Measurements from ENCODE around the gene TDRD12. TPM values are rescaled to one million over a fixed set of nuclear protein-coding genes. Genes with fewer than 3 reads are reported as not detected.
"Not testable (repeated sequence)": the region's sequence is repeated elsewhere in the genome, so short reads cannot be mapped to it uniquely, and the experiment has no call there.

The TDRD12 gene
- polyA plus RNA-seq, 3 donors: 0.88 to 4.0 (median 1.7) TPM

DNA sequence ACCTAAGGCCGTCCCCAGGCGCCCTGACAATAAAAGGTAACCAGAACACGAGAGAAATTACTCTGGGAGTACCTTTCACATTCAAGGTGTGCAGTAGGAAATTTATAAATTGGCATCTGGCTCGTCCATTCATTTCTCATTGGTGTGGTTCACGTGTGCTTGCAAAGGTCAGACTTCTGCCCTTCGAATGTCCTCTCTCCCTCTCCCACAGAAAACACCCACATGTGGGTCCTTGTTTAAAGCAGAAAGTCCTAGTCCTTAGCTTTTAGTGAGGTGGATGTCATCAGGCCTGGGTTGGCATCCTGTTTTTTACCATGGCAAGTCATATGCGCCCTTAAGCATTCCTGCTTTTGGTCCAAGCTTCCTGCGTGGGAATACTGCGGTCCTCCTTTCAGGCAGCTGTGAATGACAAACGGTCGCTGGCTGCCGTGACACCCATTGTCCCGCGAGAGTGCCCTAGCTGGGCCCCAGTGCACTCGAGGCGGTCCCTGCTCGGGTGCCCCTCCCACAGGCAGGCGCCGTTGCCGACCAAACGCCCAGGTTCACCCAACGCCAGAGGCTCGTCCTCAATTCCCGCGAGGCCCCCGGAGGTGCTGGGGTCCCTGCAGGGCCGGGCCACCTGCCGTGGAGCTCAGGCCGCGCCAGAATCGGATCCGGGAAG is 28.1 kb upstream of the TDRD12 start, which contains the start of gene NUDT19:
Gene NUDT19 (plus strand): TSS at position 531 of the 661 bp plus-strand sequence. CDS start 140 bp downstream, outside the sequence.
- peak in 8 of 11 donors; percentile 70 to 82 (median 74) for DNase-seq (ENCODE audit: extremely low read depth in 1 of 11, low read depth in 9 of 11, low spot score in 4 of 11)

DNA sequence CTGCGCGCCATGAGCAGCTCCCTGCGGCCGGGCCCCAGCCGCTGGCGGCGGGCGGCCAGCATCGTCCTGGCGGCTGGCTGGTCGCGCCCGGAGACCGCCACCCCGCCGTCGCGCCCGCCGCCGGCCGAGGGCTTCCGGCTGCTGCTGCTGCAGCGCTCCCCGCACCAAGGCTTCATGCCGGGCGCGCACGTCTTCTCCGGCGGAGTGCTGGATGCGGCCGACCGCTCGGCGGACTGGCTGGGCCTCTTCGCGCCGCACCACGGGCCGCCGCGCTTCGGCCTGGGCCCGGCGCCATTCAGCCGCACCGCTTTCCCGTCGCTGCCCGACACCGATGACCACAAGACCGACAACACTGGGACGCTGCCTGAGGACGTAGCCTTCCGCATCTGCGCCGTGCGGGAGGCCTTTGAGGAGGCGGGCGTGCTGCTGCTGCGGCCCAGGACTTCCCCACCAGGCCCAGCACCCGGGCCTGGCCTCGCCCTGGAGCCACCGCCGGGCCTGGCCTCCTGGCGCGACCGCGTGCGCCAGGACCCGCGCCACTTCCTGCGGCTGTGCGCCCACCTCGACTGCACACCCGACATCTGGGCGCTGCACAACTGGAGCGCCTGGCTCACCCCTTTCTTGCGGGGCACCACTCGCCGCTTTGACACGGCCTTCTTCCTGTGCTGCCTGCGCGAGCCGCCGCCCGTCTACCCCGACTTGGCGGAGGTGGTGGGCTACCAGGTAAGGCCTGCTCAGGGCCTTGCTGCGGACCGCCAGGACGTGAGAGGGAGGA is 27.4 kb upstream of the TDRD12 start:
- peak in 2 of 11 donors; percentile 54 to 58 for DNase-seq (ENCODE audit: extremely low read depth in 1 of 11, low read depth in 9 of 11, low spot score in 4 of 11)

DNA sequence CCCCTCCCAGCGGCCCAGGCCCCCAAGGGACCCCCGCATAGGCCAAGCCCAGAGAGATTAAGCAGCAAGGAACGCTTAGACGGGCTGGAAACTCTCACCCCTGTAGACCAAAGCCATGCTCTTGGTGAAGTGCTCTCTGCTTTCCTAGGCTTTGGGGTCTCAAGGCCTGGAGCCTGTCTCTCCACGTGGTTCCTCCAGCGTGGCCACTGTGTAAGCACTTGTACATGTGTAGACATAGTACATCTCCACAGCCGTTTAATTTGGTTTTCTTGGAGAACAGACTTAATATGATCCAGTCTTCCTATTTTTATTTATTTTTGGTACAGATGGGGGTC is 26.9 kb upstream of the TDRD12 start:
- no peak for DNase-seq (ENCODE audit: extremely low read depth in 1 of 11, low read depth in 9 of 11, low spot score in 4 of 11)

DNA sequence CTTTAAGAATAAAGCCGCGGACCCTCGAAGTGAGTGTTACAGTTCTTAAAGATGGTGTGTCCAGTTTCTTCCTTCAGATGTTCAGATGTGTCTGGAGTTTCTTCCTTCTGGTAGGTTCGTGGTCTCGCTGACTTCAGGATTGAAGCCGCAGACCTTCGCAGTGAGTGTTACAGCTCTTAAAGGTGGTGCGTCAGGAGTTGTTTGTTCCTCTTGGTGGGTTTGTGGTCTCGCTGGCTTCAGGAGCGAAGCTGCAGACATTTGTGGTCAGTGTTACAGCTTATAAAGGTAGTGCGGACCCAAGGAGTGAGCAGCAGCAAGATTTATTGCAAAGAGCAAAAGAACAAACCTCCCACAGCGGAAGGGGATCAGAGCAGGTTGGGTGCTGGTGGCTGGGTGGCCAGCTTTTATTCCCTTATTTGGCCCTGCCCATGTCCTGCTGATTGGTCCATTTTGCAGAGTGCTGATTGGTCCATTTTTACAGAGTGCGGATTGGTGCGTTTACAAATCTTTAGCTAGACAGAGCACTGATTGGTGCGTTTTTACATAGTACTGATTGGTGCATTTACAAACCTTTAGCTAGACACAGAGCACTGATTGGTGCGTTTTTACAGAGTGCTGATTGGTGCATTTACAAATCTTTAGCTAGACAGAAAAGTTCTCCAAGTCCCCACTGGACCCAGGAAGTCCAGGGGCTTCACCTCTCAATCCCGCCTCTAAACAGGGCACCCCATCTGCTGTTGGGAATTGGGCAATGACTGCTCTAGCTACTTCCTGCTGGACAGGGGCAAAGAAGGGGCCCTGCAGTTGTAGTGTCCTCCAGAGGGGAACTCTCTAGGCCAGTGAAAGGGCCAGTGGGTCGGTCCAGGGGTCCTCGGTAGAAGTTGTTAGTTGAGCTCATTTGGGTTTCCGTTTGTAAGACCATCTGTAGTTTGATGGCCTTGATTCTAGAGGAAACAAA is 26.1 kb upstream of the TDRD12 start:
- DNase-seq (ENCODE audit: extremely low read depth in 1 of 11, low read depth in 9 of 11, low spot score in 4 of 11): not testable (repeated sequence)

DNA sequence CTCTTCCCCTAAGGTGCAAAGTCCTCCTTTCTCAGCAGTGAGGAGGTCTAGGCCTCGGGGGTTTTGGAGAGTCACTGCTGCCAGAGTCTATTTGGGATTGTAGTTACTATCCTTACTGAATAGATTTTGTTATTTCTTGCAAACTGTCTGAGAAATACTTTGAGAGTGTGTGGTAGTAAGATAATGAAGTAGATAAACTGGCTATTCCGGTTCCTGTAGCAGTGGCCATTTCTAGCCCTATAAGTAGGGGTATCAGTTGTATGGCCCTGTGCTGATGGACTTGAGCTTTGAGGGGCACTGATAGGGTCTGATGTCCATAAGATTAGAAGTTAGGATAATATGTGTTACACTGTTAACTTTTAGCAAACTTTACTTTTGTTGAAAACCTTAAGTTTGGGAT is 25.3 kb upstream of the TDRD12 start:
- not testable (repeated sequence) for DNase-seq (ENCODE audit: extremely low read depth in 1 of 11, low read depth in 9 of 11, low spot score in 4 of 11)

DNA sequence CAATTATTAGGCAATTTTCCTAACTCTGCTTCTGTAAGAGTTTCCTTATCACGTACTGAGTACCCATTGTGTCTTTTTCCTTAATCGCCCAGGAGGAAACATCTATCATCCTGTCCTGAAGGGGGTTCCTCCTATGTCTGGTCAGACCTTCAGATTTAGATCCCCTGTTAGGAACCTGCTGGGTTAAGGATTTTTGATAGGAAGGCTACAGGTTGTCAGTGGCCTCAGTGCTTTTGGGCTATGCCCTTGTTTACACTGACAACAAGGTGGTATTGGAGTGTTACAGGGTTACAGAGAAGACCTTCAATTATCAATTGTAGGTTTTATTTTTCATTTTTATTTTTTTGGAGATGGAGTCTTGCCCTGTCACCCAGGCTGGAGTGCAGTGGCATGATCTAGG is 24.7 kb upstream of the TDRD12 start:
- DNase-seq (ENCODE audit: extremely low read depth in 1 of 11, low read depth in 9 of 11, low spot score in 4 of 11): not testable (repeated sequence)

DNA sequence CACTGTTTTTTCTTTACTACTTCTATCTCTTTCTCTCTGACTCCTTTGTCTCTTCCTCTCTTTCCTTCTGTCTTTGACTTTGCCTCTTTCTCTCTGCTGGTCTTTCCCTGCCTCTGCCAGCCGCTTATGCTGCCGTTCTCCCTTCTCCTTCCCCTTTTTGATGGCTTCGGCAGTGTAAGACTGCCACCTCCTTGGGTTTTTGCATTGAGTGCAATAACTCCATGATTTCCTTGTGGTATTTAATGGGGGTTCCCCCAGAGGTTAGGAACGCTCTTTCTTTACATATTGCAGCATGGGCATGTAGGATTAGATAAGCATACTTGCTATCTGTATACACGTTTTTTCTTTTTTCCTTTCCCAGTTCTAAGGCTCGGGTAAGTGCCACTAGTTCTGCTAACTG is 24.1 kb upstream of the TDRD12 start:
- DNase-seq (ENCODE audit: extremely low read depth in 1 of 11, low read depth in 9 of 11, low spot score in 4 of 11): not testable (repeated sequence)

DNA sequence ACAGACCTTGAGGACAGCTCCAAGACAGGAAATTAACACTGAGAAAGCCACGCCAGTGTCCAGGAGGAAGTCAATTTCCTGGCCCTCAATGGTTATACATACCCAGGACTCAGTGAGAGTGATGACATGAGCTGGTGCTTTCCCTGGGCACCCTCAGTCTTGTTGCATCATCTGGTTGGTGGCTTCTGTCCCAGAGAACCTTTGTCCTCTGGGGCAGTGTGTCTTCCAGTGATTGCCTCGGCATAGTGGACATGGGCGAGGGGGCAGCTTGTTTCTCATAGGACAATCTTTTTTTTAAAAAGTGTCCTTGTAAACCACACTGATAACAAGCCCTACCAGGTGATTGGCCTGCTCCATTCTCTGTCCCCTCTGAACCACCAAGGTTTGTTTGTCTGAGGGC is 22.8 kb upstream of the TDRD12 start:
- not testable (repeated sequence) for DNase-seq (ENCODE audit: extremely low read depth in 1 of 11, low read depth in 9 of 11, low spot score in 4 of 11)

DNA sequence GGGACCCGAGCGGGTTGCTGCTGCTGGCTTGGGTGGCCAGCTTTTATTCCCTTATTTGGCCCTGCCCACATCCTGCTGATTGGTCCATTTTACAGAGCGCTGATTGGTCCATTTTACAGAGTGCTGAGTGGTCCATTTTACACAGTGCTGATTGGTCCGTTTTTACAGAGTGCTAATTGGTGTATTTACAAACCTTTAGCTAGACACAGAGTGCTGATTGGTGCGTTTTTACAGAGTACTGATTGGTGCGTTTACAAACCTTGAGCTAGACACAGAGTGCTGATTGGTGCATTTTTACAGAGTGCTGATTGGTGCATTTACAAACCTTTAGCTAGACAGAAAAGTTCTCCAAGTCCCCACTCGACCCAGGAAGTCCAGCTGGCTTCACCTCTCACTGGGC is 19.4 kb upstream of the TDRD12 start:
- not testable (repeated sequence) for DNase-seq (ENCODE audit: extremely low read depth in 1 of 11, low read depth in 9 of 11, low spot score in 4 of 11)

DNA sequence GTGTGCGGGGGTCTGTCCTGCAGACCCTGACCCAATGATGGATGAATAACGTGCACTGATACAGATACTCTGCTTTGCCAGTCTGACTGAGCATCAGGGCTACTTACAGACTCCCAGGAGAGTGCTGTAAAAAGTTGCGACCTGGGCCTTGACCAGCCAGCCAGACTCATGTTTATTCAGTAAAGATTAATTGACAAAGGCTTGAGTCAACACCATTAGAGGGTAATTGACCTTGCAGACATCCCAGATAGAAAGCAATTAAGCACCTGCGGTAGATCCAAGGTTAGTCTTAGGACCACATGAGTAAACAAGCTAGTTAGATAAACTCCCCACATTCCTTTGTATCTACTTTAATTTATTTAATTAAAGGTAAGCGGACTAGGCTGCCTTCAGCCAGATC is 17.6 kb upstream of the TDRD12 start:
- DNase-seq (ENCODE audit: extremely low read depth in 1 of 11, low read depth in 9 of 11, low spot score in 4 of 11): peak in 1 of 11 donors; percentile 37

DNA sequence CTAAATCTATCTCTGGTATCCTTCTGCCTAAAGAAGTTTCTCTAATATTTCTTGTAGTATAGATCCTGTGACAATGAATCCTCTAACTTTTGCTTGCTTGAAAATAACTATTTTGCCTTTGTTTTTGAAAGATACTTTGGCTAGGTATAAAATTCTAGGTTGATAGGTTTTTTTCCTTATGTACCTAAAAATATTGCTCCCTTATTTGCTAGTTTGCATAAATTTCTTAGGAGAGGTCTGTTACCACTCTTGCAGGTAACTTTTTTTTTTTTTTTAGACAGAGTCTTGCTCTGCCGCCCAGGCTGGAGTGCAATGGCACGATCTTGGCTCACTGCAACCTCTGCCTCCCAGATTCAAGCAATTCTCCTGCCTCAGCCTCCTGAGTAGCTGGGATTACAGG is 15.6 kb upstream of the TDRD12 start:
- DNase-seq (ENCODE audit: extremely low read depth in 1 of 11, low read depth in 9 of 11, low spot score in 4 of 11): not testable (repeated sequence)

DNA sequence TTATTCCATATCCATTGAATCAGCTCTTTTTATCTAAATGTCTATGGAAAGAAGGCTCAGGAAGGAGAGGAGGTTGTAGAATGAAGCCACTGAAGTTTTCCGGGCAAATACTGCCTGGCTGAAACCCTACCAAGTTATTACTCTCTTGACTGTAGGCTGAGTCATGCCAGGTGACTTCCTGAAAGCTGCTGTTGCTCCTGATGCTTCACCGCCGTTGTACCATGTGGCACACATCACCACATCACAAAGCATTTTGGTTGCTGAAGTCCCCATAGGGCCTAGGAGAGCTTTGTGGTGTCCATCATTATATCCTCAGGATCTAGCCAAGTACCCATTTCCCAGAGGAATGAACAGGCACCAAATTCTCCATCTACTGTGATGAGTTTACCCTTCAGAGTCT is 11.1 kb upstream of the TDRD12 start:
- DNase-seq (ENCODE audit: extremely low read depth in 1 of 11, low read depth in 9 of 11, low spot score in 4 of 11): no peak

DNA sequence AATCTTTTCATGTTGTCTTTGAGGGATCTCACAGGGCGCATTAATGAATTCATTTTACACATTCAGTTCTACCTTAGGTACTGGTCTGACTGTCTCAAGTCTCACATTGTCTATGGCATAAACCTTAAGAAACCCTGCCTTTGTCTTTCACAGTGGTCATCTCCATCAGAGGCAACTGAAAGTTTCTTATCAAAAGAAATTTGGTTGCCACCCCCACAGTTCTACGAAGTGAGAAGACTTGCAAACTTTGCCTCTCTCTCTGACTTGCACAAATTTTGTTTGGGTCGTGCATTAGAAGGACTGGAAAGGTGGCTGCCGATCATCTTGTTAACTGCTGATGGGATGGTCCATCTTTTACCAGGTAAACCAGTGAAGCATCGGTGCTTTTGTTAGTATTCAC is 10.5 kb upstream of the TDRD12 start:
- no peak for DNase-seq (ENCODE audit: extremely low read depth in 1 of 11, low read depth in 9 of 11, low spot score in 4 of 11)

DNA sequence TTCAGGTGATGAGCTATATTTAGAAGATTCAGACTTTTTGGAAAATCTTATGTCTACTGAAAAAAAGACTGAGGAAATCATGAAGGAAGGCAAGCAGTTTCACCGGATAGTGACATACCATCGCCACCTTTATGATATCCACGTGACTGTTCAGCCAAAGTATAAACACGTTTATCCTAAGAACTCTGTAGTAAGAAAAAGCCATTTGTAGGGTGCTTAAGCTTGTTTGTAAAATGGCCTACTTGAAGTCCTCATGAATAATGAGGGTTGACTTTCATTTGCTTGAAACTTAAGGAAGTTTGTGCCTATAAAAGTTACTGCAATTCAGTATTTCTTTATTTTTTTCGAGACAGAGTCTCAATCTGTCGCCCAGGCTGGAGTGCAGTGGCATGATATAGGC is 7.8 kb upstream of the TDRD12 start:
- DNase-seq (ENCODE audit: extremely low read depth in 1 of 11, low read depth in 9 of 11, low spot score in 4 of 11): no peak

DNA sequence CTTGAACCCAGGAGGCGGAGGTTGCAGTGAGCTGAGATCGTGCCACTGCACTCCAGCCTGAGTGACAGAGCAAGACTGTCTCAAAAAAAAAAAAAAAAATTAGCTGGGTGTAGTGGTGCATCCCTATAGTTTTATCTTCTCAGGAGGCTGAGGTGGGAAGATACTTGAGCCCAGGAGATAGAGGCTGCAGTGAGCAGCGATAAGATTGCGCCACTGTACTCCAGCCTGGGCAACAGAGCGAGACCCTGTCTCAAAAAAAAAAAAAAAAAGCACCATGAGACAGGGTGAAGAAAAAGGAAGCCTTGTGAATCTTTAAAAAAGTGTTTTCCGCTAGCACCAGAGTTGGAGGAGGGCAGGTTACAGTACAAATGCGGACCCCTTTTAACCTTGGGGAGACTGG is 3.4 kb upstream of the TDRD12 start:
- not testable (repeated sequence) for DNase-seq (ENCODE audit: extremely low read depth in 1 of 11, low read depth in 9 of 11, low spot score in 4 of 11)

DNA sequence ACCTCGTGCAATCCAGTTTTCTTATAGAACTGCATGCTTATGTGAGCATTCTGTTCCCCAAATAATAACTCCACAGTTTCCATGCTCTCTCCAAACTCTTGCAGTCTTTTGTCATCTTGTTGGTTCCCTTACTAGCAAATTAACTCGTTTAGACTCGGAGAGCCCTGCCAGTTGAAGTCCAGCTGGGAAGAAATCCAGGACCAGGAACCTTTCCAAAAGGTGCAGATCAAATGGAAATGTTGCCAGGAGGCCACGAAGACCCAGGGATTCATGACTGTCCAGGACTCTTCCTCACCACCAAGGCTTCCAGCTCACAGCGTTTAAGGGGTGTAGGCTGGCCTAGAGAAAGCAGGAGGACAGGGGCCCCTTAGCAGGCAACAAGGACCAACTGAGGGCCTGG is 2.1 kb upstream of the TDRD12 start:
- no peak for DNase-seq (ENCODE audit: extremely low read depth in 1 of 11, low read depth in 9 of 11, low spot score in 4 of 11)

DNA sequence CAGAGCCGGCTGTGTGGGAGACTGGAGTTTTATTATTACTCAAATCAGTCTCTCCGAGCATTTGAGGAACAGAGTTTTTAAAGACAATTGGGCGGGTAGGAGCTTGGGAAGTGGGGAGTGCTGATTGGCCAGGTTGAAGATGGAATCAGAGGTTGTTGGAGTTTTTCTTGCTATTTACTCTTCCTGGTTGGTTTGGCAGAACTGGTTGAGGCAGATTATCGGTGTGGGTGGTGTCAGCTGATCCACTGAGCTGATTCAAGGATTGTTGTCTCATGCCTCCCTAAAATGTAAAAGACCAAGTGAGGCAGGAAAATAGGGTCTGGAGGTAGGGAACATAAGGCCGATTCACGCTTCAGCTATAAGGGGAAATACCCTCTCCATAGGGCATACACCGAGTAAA is 1.3 kb upstream of the TDRD12 start:
- DNase-seq (ENCODE audit: extremely low read depth in 1 of 11, low read depth in 9 of 11, low spot score in 4 of 11): no peak

DNA sequence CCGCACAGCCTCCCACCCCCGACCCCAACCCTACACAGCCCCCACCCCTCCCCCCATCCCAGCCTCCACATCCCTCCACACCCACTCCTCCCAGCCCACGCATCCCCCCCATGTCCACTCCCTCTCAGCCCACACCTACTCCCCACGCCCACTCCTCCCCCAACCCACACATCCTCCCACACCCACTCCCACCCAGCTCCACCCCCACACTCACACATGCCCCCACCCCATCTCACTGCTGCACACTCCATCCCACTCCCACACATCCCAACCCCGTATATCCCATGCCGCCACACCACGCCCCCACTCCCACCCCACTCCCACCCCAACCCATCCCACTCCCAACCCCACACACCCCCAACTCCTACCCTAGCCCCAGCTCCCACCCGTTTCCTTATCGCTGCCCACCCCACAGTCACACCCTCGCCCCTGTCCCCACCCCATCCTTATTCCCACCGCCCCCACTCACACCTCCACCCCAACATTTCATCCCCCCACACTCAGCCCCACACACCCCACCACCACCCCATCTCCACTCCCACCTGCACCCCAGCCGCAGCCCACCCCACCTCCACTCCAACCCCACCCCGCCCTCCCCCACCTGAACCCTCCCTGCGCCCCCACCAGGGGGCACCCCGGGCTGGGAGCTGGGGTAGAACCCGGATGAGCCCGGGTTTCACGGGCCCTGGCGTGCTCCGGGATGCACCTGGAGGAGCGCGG is 809 bp downstream of the TDRD12 start:
- no peak for DNase-seq (ENCODE audit: extremely low read depth in 1 of 11, low read depth in 9 of 11, low spot score in 4 of 11)

DNA sequence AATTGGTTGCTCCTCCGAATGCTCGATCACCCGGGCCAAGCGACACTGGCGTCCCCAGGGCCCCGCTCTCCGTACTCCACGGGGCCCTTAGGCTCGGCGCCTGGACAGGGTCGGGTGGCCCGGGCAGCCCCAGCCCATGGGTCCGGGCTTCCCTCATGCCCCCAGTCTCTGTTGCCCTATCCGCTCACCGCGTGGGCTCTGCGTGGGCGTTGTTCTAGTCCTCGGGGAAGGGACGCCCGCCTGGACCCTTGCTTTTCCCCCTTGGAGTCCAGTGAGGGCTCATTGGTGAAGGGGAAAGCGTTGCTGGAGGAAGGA is 1.3 kb downstream of the TDRD12 start:
- no peak for DNase-seq (ENCODE audit: extremely low read depth in 1 of 11, low read depth in 9 of 11, low spot score in 4 of 11)
